Activated CD4-positive, alpha-beta T cell treated with anti-CD3 and anti-CD28 coated beads, Interleukin-2, amount 10 ng/mL, durations not matched to agents 7 days and 5 days (primary cell): ENCODE results near the gene AKR7A2. TPM values are rescaled to one million over a fixed set of nuclear protein-coding genes. Genes with fewer than 3 reads are reported as not detected.
"Not testable (repeated sequence)": the region's sequence is repeated elsewhere in the genome, so short reads cannot be mapped to it uniquely, and the experiment has no call there.

Source experiments
- CTCF ChIA-PET: fragments of 350-600 bp; sonication (Branson Sonifier 250); formaldehyde crosslinking; loops from one replicate; lab custom pipeline; 2021; ENCODE audit warnings: antibody characterized with exemption; lab: Charles Lee
- POLR2A ChIA-PET: fragments of 350-600 bp; sonication (Branson Sonifier 250); formaldehyde crosslinking; loops from one replicate; lab custom pipeline; 2021; ENCODE audit warnings: antibody characterized with exemption; lab: Charles Lee
- DNase-seq: peaks from one replicate; pipeline ENCODE4 v3.0.0-alpha.2; 2020
- H3K27ac Mint-ChIP-seq: one replicate; pipeline ENCODE4 v1.8.0; 2021; ENCODE audit warnings: mild to moderate bottlenecking, moderate library complexity, mixed read lengths
- H3K27me3 Mint-ChIP-seq: one replicate; pipeline ENCODE4 v1.8.0; 2021; ENCODE audit warnings: mixed read lengths
- H3K36me3 Mint-ChIP-seq: one replicate; pipeline ENCODE4 v1.8.0; 2021; ENCODE audit warnings: low read depth, mixed read lengths
- H3K4me1 Mint-ChIP-seq: one replicate; pipeline ENCODE4 v1.8.0; 2021; ENCODE audit warnings: mixed read lengths
- H3K4me3 Mint-ChIP-seq: one replicate; pipeline ENCODE4 v1.8.0; 2021; ENCODE audit warnings: mild to moderate bottlenecking, moderate library complexity, mixed read lengths
- H3K9me3 Mint-ChIP-seq: one replicate; pipeline ENCODE4 v1.8.0; 2021; ENCODE audit warnings: mixed read lengths
- total RNA-seq, 2 experiments: library from RNA; stranded (reverse); gene quantifications; one replicate each; pipeline ENCODE4 v1.2.3, GENCODE V29; 2021

AKR7A2 gene
- total RNA-seq, 2 experiments from 2014 or later, result 45.4 to 45.8 TPM

GRCh38 chr1:19257178-19257914 is 54.6 kb downstream of the AKR7A2 start:
- ChIA-PET CTCF (interaction anchor here (0.6 to 1.4 kb wide), 2 partner anchors 10 to 49 kb away, joined by 4 read pairs; no protein-coding TSS in a partner anchor), POLR2A (no interaction called here)
- H3K27ac Mint-ChIP-seq, result no peak overlapping the region
- peaks cover 22% of the 10 kb centered on the region for H3K4me1 Mint-ChIP-seq
- no peak overlapping the region for H3K4me3 Mint-ChIP-seq
- DNase-seq, result no peak
- peaks cover 16% of the 10 kb centered on the region for H3K36me3 Mint-ChIP-seq
- no peaks in the 10 kb centered on the region for H3K9me3 Mint-ChIP-seq
- H3K27me3 Mint-ChIP-seq, result no peaks in the 10 kb centered on the region

- not testable (repeated sequence) for H3K27ac Mint-ChIP-seq, DNase-seq
- CTCF ChIA-PET, result interaction anchor here (0.8 to 1.4 kb wide), 2 partner anchors 9 to 10 kb away, joined by 3 to 4 read pairs; no protein-coding TSS in a partner anchor
Observed at GRCh38 chr1:19256301-19256700, 55.6 kb downstream of the AKR7A2 start.

GRCh38 chr1:19255288-19255687 is 56.7 kb downstream of the AKR7A2 start:
- Mint-ChIP-seq H3K27me3 (no peaks in the 10 kb centered on the region), H3K4me3 (no peak overlapping the region), H3K36me3 (peaks cover 16% of the 10 kb centered on the region), H3K9me3 (no peaks in the 10 kb centered on the region), H3K27ac (no peak overlapping the region), H3K4me1 (peaks cover 35% of the 10 kb centered on the region)
- POLR2A ChIA-PET, result no interaction called here
- CTCF ChIA-PET, result no interaction called here
- DNase-seq, result no peak

More at GRCh38 chr1:19256301-19256700, 55.6 kb downstream of the AKR7A2 start:
- POLR2A ChIA-PET, result interaction anchor here (0.6 kb wide), 1 partner anchor 111 kb away, joined by 4 read pairs; no protein-coding TSS in a partner anchor
- H3K4me3 Mint-ChIP-seq, H3K9me3 Mint-ChIP-seq, H3K27me3 Mint-ChIP-seq: not testable (repeated sequence)
- Mint-ChIP-seq H3K4me1 (peaks cover 26% of the 10 kb centered on the region), H3K36me3 (peaks cover 16% of the 10 kb centered on the region)

- Mint-ChIP-seq H3K9me3 (no peaks in the 10 kb centered on the region), H3K4me1 (peaks cover 41% of the 10 kb centered on the region), H3K27me3 (no peaks in the 10 kb centered on the region), H3K27ac (peak overlapping the region; percentile 19), H3K4me3 (no peak overlapping the region), H3K36me3 (peaks cover 12% of the 10 kb centered on the region)
- ChIA-PET POLR2A (no interaction called here), CTCF (no interaction called here)
- no peak for DNase-seq
Observed at GRCh38 chr1:19254416-19254815, 57.5 kb downstream of the AKR7A2 start.

Other genes with a start within 250 kb of the AKR7A2 start
- gene UBR4, start 101.9 kb downstream of the AKR7A2 start, total RNA-seq, result 100 to 1,000 TPM; 116 to 125 TPM
- gene EMC1, start 60.6 kb downstream of the AKR7A2 start, total RNA-seq, result 10 to 100 TPM; 36.4 to 37.0 TPM
- 10 to 100 TPM; 27.2 to 32.5 TPM for gene MRTO4, start 60.3 kb downstream of the AKR7A2 start, total RNA-seq
- gene AKR7A3, start 23.4 kb downstream of the AKR7A2 start, total RNA-seq, result under 1 TPM; 0.52 to 0.62 TPM
- 1 to 10 TPM; 4.9 to 5.3 TPM for gene SLC66A1, start 182 bp upstream of the AKR7A2 start, total RNA-seq
- gene CAPZB, start 173.4 kb upstream of the AKR7A2 start, total RNA-seq, result 100 to 1,000 TPM; 529 to 567 TPM